ENCODE measurements around the gene CNOT6L.
A peak's percentile ranks its signal among the peaks of the same experiment; 100 is the strongest.
"Not testable (repeated sequence)": the region's sequence is repeated elsewhere in the genome, so short reads cannot be mapped to it uniquely, and the experiment has no call there.

Gene CNOT6L

DNA sequence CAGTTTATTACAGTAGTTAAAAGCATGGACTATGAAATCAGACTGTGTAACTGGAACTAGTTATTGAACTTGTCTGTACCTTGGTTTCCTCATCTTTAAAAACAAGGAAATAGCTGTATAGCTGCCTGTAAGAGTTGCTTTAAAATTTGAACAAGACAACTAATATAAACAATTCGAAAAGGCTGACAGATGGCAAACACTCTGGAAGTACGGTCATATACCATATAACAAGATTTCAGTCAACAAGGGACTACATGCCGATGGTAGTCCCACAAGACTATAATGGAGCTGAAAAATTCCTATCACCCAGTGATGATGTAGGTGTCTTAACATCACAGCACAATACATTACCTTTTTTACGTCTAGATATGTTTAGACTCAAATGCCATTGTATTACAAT, 78.7 kb downstream of the CNOT6L start:
- TF ChIP-seq, protein P1, sequence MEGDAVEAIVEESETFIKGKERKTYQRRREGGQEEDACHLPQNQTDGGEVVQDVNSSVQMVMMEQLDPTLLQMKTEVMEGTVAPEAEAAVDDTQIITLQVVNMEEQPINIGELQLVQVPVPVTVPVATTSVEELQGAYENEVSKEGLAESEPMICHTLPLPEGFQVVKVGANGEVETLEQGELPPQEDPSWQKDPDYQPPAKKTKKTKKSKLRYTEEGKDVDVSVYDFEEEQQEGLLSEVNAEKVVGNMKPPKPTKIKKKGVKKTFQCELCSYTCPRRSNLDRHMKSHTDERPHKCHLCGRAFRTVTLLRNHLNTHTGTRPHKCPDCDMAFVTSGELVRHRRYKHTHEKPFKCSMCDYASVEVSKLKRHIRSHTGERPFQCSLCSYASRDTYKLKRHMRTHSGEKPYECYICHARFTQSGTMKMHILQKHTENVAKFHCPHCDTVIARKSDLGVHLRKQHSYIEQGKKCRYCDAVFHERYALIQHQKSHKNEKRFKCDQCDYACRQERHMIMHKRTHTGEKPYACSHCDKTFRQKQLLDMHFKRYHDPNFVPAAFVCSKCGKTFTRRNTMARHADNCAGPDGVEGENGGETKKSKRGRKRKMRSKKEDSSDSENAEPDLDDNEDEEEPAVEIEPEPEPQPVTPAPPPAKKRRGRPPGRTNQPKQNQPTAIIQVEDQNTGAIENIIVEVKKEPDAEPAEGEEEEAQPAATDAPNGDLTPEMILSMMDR (IDR thresholded peaks at IDR 0.05; ENCODE audit: low read depth, low read length, missing control alignments), result no peak
- DNase-seq (ENCODE audit: low read depth), result no peak
- no peak overlapping the region for H3K4me3 ChIP-seq (ENCODE audit: low read depth, low read length)

DNA sequence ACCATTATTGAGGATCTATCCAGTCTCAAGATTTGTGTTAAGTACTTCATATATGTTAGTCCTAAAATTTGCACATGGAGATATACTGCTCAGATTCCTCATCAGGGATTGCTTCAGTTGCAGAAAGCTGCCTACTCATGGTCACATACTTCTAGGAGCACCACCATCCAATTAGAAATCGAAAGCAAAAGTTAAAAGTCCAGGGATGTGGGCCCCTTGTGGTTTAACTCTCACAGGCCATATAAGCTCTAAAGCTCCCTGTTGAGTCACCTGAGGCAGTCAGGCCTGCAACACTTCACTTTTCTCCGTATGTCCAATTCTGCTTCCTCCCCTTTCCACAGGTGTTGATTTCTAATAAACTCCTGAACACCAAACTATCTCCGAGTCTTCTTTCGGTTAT, 84.2 kb downstream of the CNOT6L start:
- H3K4me3 ChIP-seq (ENCODE audit: low read depth, low read length), result no peak overlapping the region
- TF ChIP-seq, protein P1 (IDR thresholded peaks at IDR 0.05; ENCODE audit: low read depth, low read length, missing control alignments), result no peak
- DNase-seq (ENCODE audit: low read depth), result peak; percentile 30

DNA sequence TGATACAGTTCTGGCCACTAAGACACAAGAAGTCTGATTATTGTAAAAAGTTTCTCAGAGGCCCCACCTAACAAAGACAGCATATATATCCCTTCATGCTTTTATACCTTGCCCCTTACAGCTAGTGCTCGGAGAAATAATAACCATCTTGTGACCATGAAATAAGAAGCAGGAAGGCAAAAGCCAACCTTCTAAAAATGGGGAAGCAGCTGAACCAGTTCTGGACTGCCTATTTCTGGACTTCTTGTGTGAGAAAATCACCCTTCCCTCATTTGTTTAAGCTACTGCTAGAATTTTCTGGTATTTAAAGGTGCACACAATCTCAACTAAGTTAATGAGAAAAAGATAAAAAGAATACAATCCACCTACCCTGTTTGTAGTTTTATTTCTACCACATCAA, 87.5 kb downstream of the CNOT6L start:
- H3K4me3 ChIP-seq (ENCODE audit: low read depth, low read length), result no peak overlapping the region
- TF ChIP-seq, protein P1 (IDR thresholded peaks at IDR 0.05; ENCODE audit: low read depth, low read length, missing control alignments), result no peak
- DNase-seq (ENCODE audit: low read depth), result no peak

DNA sequence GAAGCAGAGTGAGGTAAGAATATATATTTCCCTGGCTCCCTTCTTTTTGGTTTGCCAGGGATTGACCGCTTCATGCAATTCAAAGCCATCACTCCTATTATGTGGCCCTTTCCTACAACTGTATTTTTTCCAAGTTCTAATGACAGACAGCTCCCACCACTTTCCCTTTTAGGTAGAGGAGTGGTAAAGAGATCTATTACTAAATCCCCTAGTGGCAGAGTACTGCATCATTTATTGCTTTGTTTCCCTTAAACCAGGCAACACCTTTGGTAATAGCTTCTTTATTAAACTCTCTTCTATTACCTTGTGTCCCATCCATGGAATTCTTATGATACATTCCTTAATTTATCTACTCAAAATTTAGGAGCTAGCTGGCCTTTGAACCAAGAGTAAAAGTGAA, 90.7 kb downstream of the CNOT6L start:
- TF ChIP-seq, protein P1 (IDR thresholded peaks at IDR 0.05; ENCODE audit: low read depth, low read length, missing control alignments), result peak; percentile 14
- no peak overlapping the region for H3K4me3 ChIP-seq (ENCODE audit: low read depth, low read length)
- DNase-seq (ENCODE audit: low read depth), result no peak

DNA sequence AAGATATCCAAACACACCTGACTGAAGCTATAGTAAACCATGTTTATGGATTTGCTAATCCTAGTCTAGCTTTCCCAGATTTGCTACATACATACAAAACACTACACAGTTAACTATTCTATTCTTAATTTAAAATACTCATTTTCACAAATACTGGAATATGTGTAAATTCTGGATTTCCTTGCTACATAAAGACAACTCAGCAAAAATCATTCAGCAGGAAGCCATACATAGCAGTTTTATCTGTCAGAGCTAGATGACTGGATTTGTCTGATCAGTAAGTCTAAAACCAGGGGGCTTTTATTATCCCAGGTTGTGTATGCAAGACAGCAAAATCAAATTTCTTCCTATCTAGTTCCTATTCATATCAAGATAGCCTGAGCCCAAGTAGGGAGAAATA, 98.1 kb downstream of the CNOT6L start:
- TF ChIP-seq, protein P1 (IDR thresholded peaks at IDR 0.05; ENCODE audit: low read depth, low read length, missing control alignments), result no peak
- DNase-seq (ENCODE audit: low read depth), result no peak
- H3K4me3 ChIP-seq (ENCODE audit: low read depth, low read length), result no peak overlapping the region

DNA sequence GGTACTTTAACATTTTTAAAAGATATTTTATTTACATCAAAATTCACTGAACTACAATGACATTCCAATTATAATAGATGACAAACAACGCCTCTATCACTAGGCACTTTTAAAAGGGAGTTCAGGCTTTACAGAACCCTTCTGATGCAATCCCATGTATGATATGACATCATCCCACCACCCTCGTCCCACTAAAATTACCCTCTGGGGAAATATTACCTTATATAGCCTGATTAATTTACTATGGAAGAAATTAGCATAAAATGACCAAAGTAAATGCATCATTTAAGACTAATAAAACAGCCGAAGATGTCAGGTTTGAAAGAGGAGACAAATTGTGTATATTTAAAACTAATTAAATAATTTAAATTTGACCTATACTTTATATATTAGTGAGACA, 100.7 kb downstream of the CNOT6L start:
- not testable (repeated sequence) for H3K4me3 ChIP-seq (ENCODE audit: low read depth, low read length); DNase-seq (ENCODE audit: low read depth)

DNA sequence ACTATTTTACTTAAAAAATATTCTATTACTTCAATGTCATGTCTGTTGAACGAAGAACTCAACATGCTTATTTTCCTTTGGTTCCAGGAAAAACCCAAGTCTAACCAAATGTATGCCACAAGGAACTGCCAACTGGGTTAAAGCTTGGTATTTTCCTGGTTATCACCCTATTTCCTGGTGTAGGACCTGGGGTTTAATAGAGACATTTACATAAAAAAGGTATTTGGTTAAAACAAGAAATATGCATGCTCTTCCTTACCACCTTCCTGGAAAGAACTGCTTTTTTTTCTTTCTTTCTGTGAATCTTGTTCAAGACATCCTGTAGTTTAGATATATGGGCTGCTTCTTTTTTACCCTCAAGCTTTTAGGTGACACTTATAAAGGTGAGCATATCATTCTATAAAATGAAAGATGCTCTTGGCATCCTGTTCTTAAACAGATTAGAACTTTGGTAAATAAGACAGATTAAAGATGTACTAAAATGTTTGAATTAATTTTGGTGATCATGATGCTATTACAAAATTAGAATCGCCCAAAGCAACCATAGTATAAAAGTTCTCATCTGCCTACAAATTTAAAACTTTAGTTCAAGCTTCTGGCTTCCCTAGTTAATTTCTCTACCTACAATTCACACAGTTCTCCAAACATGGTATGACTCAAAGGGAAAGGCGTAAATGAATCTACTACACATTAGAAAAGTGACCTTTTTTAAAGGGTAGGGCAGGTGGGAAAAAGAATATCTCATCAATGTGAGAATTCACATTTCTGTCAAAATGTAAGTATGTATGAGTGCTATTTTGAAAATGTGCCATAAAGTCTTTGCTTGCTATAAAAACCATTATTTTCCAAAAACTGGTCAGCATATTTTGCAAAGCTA, 103.5 kb downstream of the CNOT6L start:
- H3K4me3 ChIP-seq (ENCODE audit: low read depth, low read length), result no peak overlapping the region
- no peak for DNase-seq (ENCODE audit: low read depth)
- TF ChIP-seq, protein P1 (IDR thresholded peaks at IDR 0.05; ENCODE audit: low read depth, low read length, missing control alignments), result no peak

Data from GM12864 (cell line).